Stimulated activated CD8-positive, alpha-beta memory T cell treated with anti-CD3 and anti-CD28 coated beads, Interleukin-15, amount 100 ng/mL, for 24 hours (primary cell): ENCODE measurements around the gene PDE12.
"Not testable (repeated sequence)": the region's sequence is repeated elsewhere in the genome, so short reads cannot be mapped to it uniquely, and the experiment has no call there.

Experiments used
- DNase-seq: peaks from one replicate; pipeline ENCODE4 v3.0.0-alpha.2; 2020; ENCODE audit warnings: low read depth

PDE12 gene

DNA sequence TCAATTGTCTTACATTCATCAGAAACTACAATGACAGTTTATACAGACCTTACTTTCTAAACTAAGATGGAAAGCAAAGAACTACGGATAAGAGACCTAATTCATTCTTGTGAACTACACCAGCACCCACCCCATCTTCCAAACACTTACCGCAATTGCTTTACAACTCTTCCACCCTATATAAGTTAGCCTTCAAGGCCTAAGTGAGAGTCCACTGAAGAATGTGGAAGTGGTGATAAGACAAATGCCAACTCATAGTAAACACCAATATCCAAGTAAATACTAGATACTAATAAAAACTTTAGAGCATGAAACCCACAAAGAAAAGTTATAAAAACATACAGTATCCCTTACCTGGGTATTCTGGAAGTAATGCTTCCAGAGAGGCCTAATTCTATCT, 27.5 kb downstream of the PDE12 start:
- DNase-seq: no peak

DNA sequence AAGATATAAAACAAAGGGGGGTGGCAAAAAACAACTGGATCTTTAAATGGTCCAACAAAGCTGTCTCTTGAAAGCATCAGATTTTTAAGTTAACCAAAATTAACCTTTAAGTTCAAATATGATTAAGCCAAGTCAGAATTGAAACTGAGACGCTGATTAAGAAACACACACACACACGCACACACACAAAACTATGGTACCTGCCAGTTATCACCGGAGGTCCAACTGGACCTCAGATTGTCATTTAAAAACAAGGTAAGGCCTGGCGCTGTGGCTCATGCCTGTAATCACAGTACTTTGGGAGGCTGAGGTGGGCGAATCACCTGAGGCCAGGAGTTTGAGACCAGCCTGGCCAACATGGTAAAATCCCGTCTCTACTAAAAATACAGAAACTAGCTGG, 30.7 kb downstream of the PDE12 start:
- no peak for DNase-seq

DNA sequence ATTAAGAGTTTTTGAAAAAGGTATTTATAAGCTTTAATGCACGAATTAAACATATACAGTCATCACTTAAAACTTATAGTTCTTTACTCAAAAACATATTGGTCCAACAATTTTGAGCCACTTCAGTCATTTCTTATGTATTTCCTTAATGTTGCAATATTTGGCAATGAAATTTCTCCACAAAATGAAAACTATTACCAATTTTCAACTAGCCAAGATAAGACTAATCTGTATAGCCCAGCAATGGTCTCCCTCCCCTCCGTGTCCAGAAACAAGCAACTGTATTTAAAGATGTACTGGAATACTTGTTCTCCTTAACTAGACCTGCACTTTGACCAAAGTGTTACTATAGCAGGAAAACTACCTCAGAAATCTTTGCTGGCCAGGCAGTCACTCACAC, 31.8 kb downstream of the PDE12 start:
- no peak for DNase-seq

DNA sequence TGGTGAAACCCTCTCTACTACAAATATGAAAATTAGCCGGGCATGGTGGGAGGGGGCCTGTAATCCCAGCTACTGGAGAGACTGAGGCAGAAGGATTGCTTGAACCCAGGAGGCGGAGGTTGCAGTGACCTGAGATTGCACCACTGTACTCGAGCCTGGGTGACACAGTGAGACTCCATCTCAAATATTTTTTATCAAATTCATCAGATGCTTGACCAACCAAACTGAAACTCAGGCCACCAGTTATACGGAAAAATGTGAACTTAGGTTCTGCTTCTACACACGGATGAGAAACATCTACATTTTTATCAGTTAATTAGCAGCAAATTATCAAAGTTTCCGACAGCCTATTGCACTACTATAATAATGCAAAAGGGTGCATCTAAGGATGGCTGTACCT, 36.2 kb downstream of the PDE12 start:
- DNase-seq: no peak

DNA sequence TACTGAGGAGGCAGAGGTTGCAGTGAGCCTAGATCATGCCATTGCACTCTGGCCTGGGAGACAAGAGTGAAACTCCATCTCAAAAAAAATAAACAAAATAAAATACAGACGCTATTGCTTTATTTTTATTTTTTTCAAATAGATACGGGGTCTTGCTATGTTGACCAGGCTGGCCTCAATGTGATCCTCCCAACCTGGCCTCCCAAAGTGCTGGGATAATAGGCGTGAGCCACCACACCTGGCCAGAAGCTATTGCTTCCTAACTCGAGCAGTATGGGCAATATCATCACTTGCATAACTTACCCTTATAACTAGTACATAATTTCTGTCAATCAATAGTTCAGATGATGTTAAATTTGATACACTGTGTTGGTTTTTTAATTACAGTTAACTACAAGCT, 38.1 kb downstream of the PDE12 start:
- DNase-seq: no peak

DNA sequence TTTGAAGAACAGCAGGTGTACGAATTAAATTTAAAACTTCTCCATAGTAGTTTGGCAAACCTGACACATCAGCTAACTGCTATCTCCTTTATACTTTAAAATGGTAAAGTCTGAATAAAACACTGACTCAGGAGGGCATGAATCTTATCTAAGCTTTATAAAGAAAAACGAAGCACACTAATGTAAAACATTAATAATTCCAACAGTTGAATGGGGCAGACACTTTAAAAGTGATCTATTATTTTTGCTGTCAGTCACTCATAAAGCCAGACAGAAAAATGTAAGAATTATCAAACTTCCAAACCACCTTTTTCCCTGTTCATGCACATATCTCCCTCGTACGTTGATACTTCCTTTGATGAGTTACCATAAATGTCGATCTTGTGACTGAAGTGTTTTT, 38.5 kb downstream of the PDE12 start:
- DNase-seq: no peak

DNA sequence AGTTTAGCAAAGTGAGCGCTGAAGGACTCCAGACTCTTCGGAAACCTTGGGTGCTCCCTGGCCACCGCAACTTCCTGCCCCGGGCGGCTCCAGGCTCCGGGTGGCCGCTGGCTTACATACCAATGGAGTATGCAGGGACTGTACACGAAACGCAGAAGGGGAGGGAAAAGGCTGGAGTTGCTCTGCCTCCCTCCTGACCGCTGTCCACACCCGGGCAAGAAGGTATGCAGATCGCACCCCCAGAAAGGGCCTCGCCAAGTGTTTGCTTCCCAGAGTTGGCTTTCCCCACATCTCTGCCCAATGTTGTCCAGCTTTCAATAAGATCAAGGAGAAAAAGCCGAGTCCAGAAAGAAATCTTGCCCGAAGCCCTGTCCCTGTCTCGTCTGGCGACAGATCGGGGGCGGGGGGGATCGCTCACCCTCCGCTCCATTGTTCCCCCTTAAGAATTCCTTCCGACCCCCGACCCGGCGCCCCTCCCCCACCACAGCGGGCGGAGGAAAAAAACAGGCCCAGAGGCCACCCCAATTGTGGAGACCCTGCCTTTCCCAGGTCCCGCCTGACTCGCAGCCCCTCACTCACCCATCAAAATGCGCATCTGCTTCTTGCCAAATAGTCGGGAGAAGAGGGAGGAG, 40.5 kb downstream of the PDE12 start:
- peak; percentile 29 for DNase-seq

DNA sequence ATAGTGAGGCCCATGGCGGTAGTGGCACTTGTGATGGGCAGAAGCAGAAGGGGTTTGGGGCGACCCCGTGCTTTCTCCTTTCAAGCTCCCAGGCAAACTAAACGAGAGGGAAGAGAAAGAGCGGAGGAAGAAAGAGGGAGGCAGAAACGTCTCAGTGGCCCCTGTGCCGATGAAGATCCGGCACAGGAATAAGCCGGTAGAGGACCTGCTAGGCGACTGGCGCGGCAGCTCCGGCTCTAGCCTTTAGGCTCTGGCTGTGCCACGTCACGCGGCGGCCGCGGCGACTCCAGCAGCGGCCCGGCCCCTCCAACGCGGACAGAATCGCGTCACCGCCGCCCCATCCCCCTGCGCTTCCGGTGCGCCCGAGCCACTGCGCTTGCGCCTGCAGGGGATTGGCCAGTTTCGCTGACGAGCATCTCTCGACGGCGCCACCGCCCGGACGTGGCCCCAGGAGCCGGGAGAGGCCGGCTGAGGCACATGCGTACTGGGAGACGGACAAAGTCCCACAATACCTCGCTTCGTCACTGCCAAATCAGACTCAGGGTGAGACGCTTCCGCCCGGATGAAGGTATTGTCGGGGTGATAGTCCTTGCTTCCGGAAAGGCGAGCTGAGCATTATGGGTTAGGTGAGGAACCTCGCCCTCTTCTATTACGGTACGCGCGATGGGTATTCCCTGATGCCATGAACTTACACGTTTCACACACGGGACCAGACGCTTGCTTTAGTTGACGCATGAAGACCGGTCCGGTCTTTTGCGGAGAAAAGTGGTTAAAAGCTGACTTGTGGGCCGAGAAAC, 41.3 kb downstream of the PDE12 start, which contains the start of gene ARF4:
Gene ARF4 (minus strand): TSS at position 218 of the 797 bp plus-strand sequence. CDS start 204 bp downstream, at position 14.
- DNase-seq: peak; percentile 99

DNA sequence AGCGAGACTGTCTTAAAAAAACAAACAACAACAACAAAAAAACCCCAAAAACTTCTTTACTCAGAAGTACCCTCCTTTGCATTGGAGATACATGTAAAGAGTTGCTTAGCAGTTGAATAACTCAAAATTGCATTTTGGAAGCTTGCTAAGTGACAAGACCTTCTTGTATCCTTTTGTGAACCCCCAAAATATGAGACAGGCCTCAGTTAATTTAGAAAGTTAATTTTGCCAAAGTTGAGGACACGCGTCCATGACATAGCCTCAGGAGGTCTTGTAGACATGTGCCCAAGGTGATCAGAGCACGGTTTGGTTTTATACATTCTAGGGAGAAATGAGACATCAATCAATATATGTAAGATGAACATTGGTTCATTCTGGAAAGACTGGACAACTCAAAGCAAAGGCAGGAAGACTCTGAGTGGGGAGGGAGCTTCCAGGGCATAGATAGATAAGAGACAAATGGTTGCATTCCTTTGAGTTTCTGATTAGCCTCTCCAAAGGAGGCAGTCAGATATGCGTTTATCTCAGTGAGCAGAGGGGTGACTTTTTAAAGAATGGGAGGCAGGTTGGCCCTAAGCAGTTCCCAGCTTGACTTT, 42.8 kb downstream of the PDE12 start:
- no peak for DNase-seq

DNA sequence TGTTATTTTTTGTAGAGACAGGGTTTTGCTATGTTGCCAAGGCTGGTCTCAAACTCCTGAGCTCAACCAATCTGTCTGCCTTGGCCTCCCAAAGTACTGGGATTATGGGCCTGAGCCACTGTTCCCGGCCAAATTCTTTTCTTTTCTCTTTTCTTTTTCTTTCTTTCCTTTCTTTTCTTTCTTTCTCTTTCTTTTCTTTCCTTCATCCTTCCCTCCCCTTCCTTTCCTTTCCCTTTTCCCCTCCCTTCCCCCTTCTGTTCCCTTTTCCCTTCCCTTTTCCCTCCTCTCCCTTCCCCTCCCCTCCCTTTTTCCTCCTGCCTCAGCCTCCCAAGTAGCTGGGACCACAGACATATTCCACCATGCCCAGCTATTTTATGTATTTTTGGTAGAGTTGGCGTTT, 44.1 kb downstream of the PDE12 start:
- no peak for DNase-seq

DNA sequence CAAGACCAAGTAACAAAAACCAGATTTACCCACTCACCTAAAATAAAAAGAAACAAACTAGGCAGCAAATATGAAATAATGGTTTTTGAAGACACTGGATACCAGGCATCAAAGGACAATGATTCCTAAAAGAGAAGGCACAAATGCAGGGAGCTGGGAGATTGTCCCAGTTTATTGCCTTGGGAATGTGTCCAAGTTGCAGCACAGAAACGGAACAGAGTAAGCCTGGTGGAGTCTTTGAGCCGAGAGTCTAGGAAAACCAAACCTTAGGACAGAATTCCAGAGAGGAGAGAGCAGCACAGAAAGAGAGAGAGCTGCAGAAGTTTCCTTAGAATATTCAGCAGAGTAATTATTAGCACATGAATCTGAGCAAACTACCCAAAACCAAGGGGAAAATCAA, 48.9 kb downstream of the PDE12 start:
- DNase-seq: no peak

DNA sequence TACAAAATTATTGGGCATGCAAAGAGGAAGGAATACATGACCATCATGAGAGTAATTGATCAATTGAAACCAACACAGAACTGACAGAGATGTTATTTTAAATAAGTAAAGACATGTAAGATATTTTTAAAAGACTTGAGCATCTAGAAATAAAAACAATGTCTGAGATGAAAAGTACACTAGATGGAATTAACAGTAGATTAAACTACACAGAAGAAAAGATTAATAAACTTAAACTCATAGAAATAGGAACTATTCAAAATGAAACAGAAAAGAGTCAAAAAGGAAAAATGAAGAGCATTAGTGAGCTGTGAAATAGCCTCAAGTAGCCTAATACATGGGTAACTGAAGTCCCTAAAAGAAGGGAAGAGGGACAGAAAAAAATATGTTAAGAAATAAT, 49.6 kb downstream of the PDE12 start:
- DNase-seq: no peak

DNA sequence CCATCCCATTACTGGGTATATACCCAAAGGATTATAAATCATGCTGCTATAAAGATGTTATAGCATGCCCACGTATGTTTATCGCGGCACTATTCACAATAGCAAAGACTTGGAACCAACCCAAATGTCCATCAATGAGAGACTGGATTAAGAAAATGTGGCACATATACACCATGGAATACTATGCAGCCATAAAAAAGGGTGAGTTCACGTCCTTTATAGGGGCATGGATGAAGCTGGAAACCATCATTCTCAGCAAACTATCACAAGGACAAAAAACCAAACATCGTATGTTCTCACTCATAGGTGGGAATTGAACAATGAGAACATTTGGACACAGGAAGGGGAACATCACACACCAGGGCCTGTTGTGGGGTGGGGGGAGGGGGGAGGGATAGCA, 55.8 kb downstream of the PDE12 start:
- not testable (repeated sequence) for DNase-seq

DNA sequence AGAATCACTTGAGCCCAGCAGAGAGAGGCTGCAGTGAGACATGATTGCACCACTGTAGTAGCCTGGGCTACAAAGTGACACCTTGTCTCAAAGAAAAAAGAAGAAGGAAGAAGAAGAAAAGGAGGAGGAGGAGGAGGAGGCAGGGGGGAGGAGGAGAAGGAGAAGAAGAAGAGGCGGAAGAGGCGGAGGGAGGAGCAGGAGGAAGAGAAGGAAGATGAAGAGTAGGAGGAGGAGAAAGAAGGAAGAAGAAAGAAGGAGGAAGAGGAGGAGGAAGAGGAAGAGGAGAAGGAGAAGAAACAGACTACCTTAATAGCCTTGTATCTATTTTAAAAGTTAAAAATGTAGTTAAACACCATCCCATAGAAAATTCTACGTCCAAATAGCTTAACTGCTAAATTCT, 60.2 kb downstream of the PDE12 start:
- no peak for DNase-seq
